ENCODE results near the gene C10orf90. TPM values are rescaled to one million over a fixed set of nuclear protein-coding genes. Genes with fewer than 3 reads are reported as not detected.
A peak's percentile ranks its signal among the peaks of the same experiment; 100 is the strongest.

C10orf90 gene
- total RNA-seq, 1 donor from 2014 or later = under 0.01 TPM

- Histone ChIP-seq H3K4me3 (ENCODE audit: low read length in 3 of 3) (no peak overlapping the region), H3K9ac (ENCODE audit: low read depth in 1 of 3, low read length in 3 of 3) (no peak overlapping the region), H3K4me1 (ENCODE audit: control insufficient read depth in 3 of 3, insufficient read depth in 3 of 3, low read length in 3 of 3) (no peaks in the 10 kb centered on the region), H3K27ac (ENCODE audit: low read depth, low read length) (no peak overlapping the region), H3K9me3 (ENCODE audit: control insufficient read depth in 3 of 3, low read length in 3 of 3) (peaks cover 0 to 7% (median 3%) of the 10 kb centered on the region in 3 donors), H3K36me3 (ENCODE audit: control insufficient read depth in 3 of 3, insufficient read depth in 3 of 3, low read length in 3 of 3) (no peaks in the 10 kb centered on the region), H3K27me3 (ENCODE audit: control insufficient read depth in 3 of 3, insufficient read depth in 3 of 3, low read length in 3 of 3) (no peaks in the 10 kb centered on the region)
These were observed 253.2 kb downstream of the C10orf90 start for GRCh38 chr10:126417220-126417825.

GRCh38 chr10:126409821-126410220 is 260.7 kb downstream of the C10orf90 start:
- H3K27ac ChIP-seq (ENCODE audit: low read depth, low read length) = no peak overlapping the region
- H3K27me3 ChIP-seq (ENCODE audit: control insufficient read depth in 3 of 3, insufficient read depth in 3 of 3, low read length in 3 of 3) = no peaks in the 10 kb centered on the region
- no peaks in the 10 kb centered on the region for H3K9me3 ChIP-seq (ENCODE audit: control insufficient read depth in 3 of 3, low read length in 3 of 3)
- H3K4me3 ChIP-seq (ENCODE audit: low read length in 3 of 3) = no peak overlapping the region
- H3K9ac ChIP-seq (ENCODE audit: low read depth in 1 of 3, low read length in 3 of 3) = no peak overlapping the region
- H3K36me3 ChIP-seq (ENCODE audit: control insufficient read depth in 3 of 3, insufficient read depth in 3 of 3, low read length in 3 of 3) = no peaks in the 10 kb centered on the region
- no peaks in the 10 kb centered on the region for H3K4me1 ChIP-seq (ENCODE audit: control insufficient read depth in 3 of 3, insufficient read depth in 3 of 3, low read length in 3 of 3)

- Histone ChIP-seq H3K27me3 (ENCODE audit: control insufficient read depth in 3 of 3, insufficient read depth in 3 of 3, low read length in 3 of 3) (no peaks in the 10 kb centered on the region), H3K9me3 (ENCODE audit: control insufficient read depth in 3 of 3, low read length in 3 of 3) (no peaks in the 10 kb centered on the region), H3K4me3 (ENCODE audit: low read length in 3 of 3) (no peak overlapping the region), H3K9ac (ENCODE audit: low read depth in 1 of 3, low read length in 3 of 3) (no peak overlapping the region), H3K36me3 (ENCODE audit: control insufficient read depth in 3 of 3, insufficient read depth in 3 of 3, low read length in 3 of 3) (no peaks in the 10 kb centered on the region), H3K27ac (ENCODE audit: low read depth, low read length) (no peak overlapping the region), H3K4me1 (ENCODE audit: control insufficient read depth in 3 of 3, insufficient read depth in 3 of 3, low read length in 3 of 3) (no peaks in the 10 kb centered on the region)
These were observed 261.4 kb downstream of the C10orf90 start for GRCh38 chr10:126408953-126409641.

GRCh38 chr10:126407831-126408230 is 262.7 kb downstream of the C10orf90 start:
- H3K9me3 ChIP-seq (ENCODE audit: control insufficient read depth in 3 of 3, low read length in 3 of 3) = no peaks in the 10 kb centered on the region
- peaks cover 0 to 2% (median 0%) of the 10 kb centered on the region in 3 donors for H3K27me3 ChIP-seq (ENCODE audit: control insufficient read depth in 3 of 3, insufficient read depth in 3 of 3, low read length in 3 of 3)
- H3K4me3 ChIP-seq (ENCODE audit: low read length in 3 of 3) = no peak overlapping the region
- no peaks in the 10 kb centered on the region for H3K36me3 ChIP-seq (ENCODE audit: control insufficient read depth in 3 of 3, insufficient read depth in 3 of 3, low read length in 3 of 3)
- H3K4me1 ChIP-seq (ENCODE audit: control insufficient read depth in 3 of 3, insufficient read depth in 3 of 3, low read length in 3 of 3) = no peaks in the 10 kb centered on the region
- H3K27ac ChIP-seq (ENCODE audit: low read depth, low read length) = no peak overlapping the region
- H3K9ac ChIP-seq (ENCODE audit: low read depth in 1 of 3, low read length in 3 of 3) = no peak overlapping the region

- H3K9me3 ChIP-seq (ENCODE audit: control insufficient read depth in 3 of 3, low read length in 3 of 3) = no peaks in the 10 kb centered on the region
- H3K9ac ChIP-seq (ENCODE audit: low read depth in 1 of 3, low read length in 3 of 3) = no peak overlapping the region
- no peak overlapping the region for H3K27ac ChIP-seq (ENCODE audit: low read depth, low read length)
- no peak overlapping the region for H3K4me3 ChIP-seq (ENCODE audit: low read length in 3 of 3)
- peaks cover 0 to 2% (median 0%) of the 10 kb centered on the region in 3 donors for H3K27me3 ChIP-seq (ENCODE audit: control insufficient read depth in 3 of 3, insufficient read depth in 3 of 3, low read length in 3 of 3)
- H3K4me1 ChIP-seq (ENCODE audit: control insufficient read depth in 3 of 3, insufficient read depth in 3 of 3, low read length in 3 of 3) = no peaks in the 10 kb centered on the region
- no peaks in the 10 kb centered on the region for H3K36me3 ChIP-seq (ENCODE audit: control insufficient read depth in 3 of 3, insufficient read depth in 3 of 3, low read length in 3 of 3)
These were observed 265.2 kb downstream of the C10orf90 start for GRCh38 chr10:126405239-126405775.

- H3K27ac ChIP-seq (ENCODE audit: low read depth, low read length) = no peak overlapping the region
- H3K9ac ChIP-seq (ENCODE audit: low read depth in 1 of 3, low read length in 3 of 3) = no peak overlapping the region
- H3K36me3 ChIP-seq (ENCODE audit: control insufficient read depth in 3 of 3, insufficient read depth in 3 of 3, low read length in 3 of 3) = no peaks in the 10 kb centered on the region
- peaks cover 0 to 2% (median 0%) of the 10 kb centered on the region in 3 donors for H3K27me3 ChIP-seq (ENCODE audit: control insufficient read depth in 3 of 3, insufficient read depth in 3 of 3, low read length in 3 of 3)
- H3K4me3 ChIP-seq (ENCODE audit: low read length in 3 of 3) = no peak overlapping the region
- H3K4me1 ChIP-seq (ENCODE audit: control insufficient read depth in 3 of 3, insufficient read depth in 3 of 3, low read length in 3 of 3) = no peaks in the 10 kb centered on the region
- no peaks in the 10 kb centered on the region for H3K9me3 ChIP-seq (ENCODE audit: control insufficient read depth in 3 of 3, low read length in 3 of 3)
These were observed 267.5 kb downstream of the C10orf90 start for GRCh38 chr10:126402721-126403695.

- Histone ChIP-seq H3K27ac (ENCODE audit: low read depth, low read length) (no peak overlapping the region), H3K27me3 (ENCODE audit: control insufficient read depth in 3 of 3, insufficient read depth in 3 of 3, low read length in 3 of 3) (peaks cover 0 to 2% (median 0%) of the 10 kb centered on the region in 3 donors), H3K9ac (ENCODE audit: low read depth in 1 of 3, low read length in 3 of 3) (no peak overlapping the region), H3K4me3 (ENCODE audit: low read length in 3 of 3) (no peak overlapping the region), H3K4me1 (ENCODE audit: control insufficient read depth in 3 of 3, insufficient read depth in 3 of 3, low read length in 3 of 3) (no peaks in the 10 kb centered on the region), H3K36me3 (ENCODE audit: control insufficient read depth in 3 of 3, insufficient read depth in 3 of 3, low read length in 3 of 3) (no peaks in the 10 kb centered on the region), H3K9me3 (ENCODE audit: control insufficient read depth in 3 of 3, low read length in 3 of 3) (no peaks in the 10 kb centered on the region)
These were observed 269.9 kb downstream of the C10orf90 start for GRCh38 chr10:126400641-126401040.

- Histone ChIP-seq H3K9ac (ENCODE audit: low read depth in 1 of 3, low read length in 3 of 3) (no peak overlapping the region), H3K27me3 (ENCODE audit: control insufficient read depth in 3 of 3, insufficient read depth in 3 of 3, low read length in 3 of 3) (peaks cover 0 to 2% (median 0%) of the 10 kb centered on the region in 3 donors), H3K4me1 (ENCODE audit: control insufficient read depth in 3 of 3, insufficient read depth in 3 of 3, low read length in 3 of 3) (no peaks in the 10 kb centered on the region), H3K36me3 (ENCODE audit: control insufficient read depth in 3 of 3, insufficient read depth in 3 of 3, low read length in 3 of 3) (no peaks in the 10 kb centered on the region), H3K9me3 (ENCODE audit: control insufficient read depth in 3 of 3, low read length in 3 of 3) (no peaks in the 10 kb centered on the region), H3K27ac (ENCODE audit: low read depth, low read length) (no peak overlapping the region), H3K4me3 (ENCODE audit: low read length in 3 of 3) (no peak overlapping the region)
These were observed 271.6 kb downstream of the C10orf90 start for GRCh38 chr10:126398924-126399323.

- Histone ChIP-seq H3K9ac (ENCODE audit: low read depth in 1 of 3, low read length in 3 of 3) (no peak overlapping the region), H3K27ac (ENCODE audit: low read depth, low read length) (peak overlapping the region; percentile 4), H3K27me3 (ENCODE audit: control insufficient read depth in 3 of 3, insufficient read depth in 3 of 3, low read length in 3 of 3) (no peaks in the 10 kb centered on the region), H3K4me1 (ENCODE audit: control insufficient read depth in 3 of 3, insufficient read depth in 3 of 3, low read length in 3 of 3) (no peaks in the 10 kb centered on the region), H3K4me3 (ENCODE audit: low read length in 3 of 3) (no peak overlapping the region), H3K36me3 (ENCODE audit: control insufficient read depth in 3 of 3, insufficient read depth in 3 of 3, low read length in 3 of 3) (no peaks in the 10 kb centered on the region), H3K9me3 (ENCODE audit: control insufficient read depth in 3 of 3, low read length in 3 of 3) (no peaks in the 10 kb centered on the region)
These were observed 272.1 kb downstream of the C10orf90 start for GRCh38 chr10:126398383-126398743.

Data from skeletal muscle tissue (tissue), 4 donors.